ENCODE data around the gene SFXN2. TPM values are rescaled to one million over a fixed set of nuclear protein-coding genes. Genes with fewer than 3 reads are reported as not detected.

The SFXN2 gene
- total and polyA plus RNA-seq, 4 experiments from 2014 or later: 9.5 to 21.7 (median 15.8) TPM

GRCh38 chr10:102675666-102676533 is 38.5 kb upstream of the SFXN2 start:
- intact Hi-C loops (cut with micrococcal nuclease): no loop called here
- H3K27me3 Mint-ChIP-seq: no peaks in the 10 kb centered on the region
- Histone ChIP-seq H3K27ac (ENCODE audit: low read depth, low read length) (peak overlapping the region; percentile 57), H3K4me3 (ENCODE audit: low read length in 2 of 2) (no peak overlapping the region), H3K36me3 (ENCODE audit: insufficient read depth, low read length) (no peaks in the 10 kb centered on the region), H3K27me3 (ENCODE audit: insufficient read depth, low read length) (no peaks in the 10 kb centered on the region), H3K9me3 (ENCODE audit: control insufficient read depth in 1 of 2, low read length in 2 of 2) (no peaks in the 10 kb centered on the region), H3K4me1 (ENCODE audit: insufficient read depth, low read length) (peaks cover 46% of the 10 kb centered on the region)
- H3K9me3 Mint-ChIP-seq: peaks cover 0 to 2% (median 0%) of the 10 kb centered on the region in 8 donors
- peak overlapping the region; percentile 86 to 98 (median 94) for H3K27ac Mint-ChIP-seq
- ChIA-PET CTCF (ENCODE audit: partially characterized antibody) (interaction anchor here (0.7 to 4.2 kb wide), 12 partner anchors 11 to 173 kb away, joined by 3 to 44 read pairs (median 3); partner anchors contain the start of genes ACTR1A, ARL3, SFXN2 and TRIM8), POLR2A (ENCODE audit: partially characterized antibody) (interaction anchor here (0.7 to 13.6 kb wide), 6 partner anchors 14 to 67 kb away, joined by 3 to 431 read pairs (median 18); partner anchors contain the start of genes ARL3, SFXN2 and TRIM8)
- H3K4me1 Mint-ChIP-seq: peaks cover 29 to 59% (median 45%) of the 10 kb centered on the region in 4 donors
- no peak for DNase-seq
- H3K36me3 Mint-ChIP-seq: no peaks in the 10 kb centered on the region
- peak overlapping the region in 6 of 8 donors; percentile 21 to 92 (median 60) for H3K4me3 Mint-ChIP-seq

GRCh38 chr10:102676534-102677315 is 37.7 kb upstream of the SFXN2 start:
- H3K9me3 ChIP-seq (ENCODE audit: control insufficient read depth in 1 of 2, low read length in 2 of 2): no peaks in the 10 kb centered on the region
- H3K4me1 Mint-ChIP-seq: peaks cover 29 to 63% (median 48%) of the 10 kb centered on the region in 4 donors
- H3K27ac Mint-ChIP-seq: peak overlapping the region in 6 of 7 donors; percentile 22 to 98 (median 63)
- no peaks in the 10 kb centered on the region for H3K36me3 Mint-ChIP-seq
- intact Hi-C loops (cut with micrococcal nuclease): no loop called here
- H3K9me3 Mint-ChIP-seq: peaks cover 0 to 2% (median 0%) of the 10 kb centered on the region in 8 donors
- ChIA-PET POLR2A (ENCODE audit: partially characterized antibody) (interaction anchor here (1.0 to 13.6 kb wide), 4 partner anchors 22 to 66 kb away, joined by 3 to 431 read pairs (median 40); partner anchors contain the start of genes ARL3, SFXN2 and TRIM8), CTCF (ENCODE audit: partially characterized antibody) (interaction anchor here (0.7 to 4.2 kb wide), 10 partner anchors 14 to 809 kb away, joined by 3 to 44 read pairs (median 3); partner anchors contain the start of genes ARL3, SFXN2, TRIM8 and WBP1L)
- no peaks in the 10 kb centered on the region for H3K27me3 Mint-ChIP-seq
- H3K27ac ChIP-seq (ENCODE audit: low read depth, low read length): no peak overlapping the region
- no peaks in the 10 kb centered on the region for H3K36me3 ChIP-seq (ENCODE audit: insufficient read depth, low read length)
- no peaks in the 10 kb centered on the region for H3K27me3 ChIP-seq (ENCODE audit: insufficient read depth, low read length)
- no peak overlapping the region for H3K4me3 ChIP-seq (ENCODE audit: low read length in 2 of 2)
- DNase-seq: no peak
- H3K4me1 ChIP-seq (ENCODE audit: insufficient read depth, low read length): peaks cover 48% of the 10 kb centered on the region
- H3K4me3 Mint-ChIP-seq: peak overlapping the region in 2 of 8 donors; percentile 29 to 31

GRCh38 chr10:102677331-102678067 is 36.9 kb upstream of the SFXN2 start:
- H3K9me3 ChIP-seq (ENCODE audit: control insufficient read depth in 1 of 2, low read length in 2 of 2): no peaks in the 10 kb centered on the region
- peaks cover 0 to 2% (median 0%) of the 10 kb centered on the region in 8 donors for H3K9me3 Mint-ChIP-seq
- intact Hi-C loops (cut with micrococcal nuclease): no loop called here
- no peak overlapping the region for H3K4me3 Mint-ChIP-seq
- no peak for DNase-seq
- H3K4me1 Mint-ChIP-seq: peaks cover 31 to 70% (median 55%) of the 10 kb centered on the region in 4 donors
- H3K36me3 ChIP-seq (ENCODE audit: insufficient read depth, low read length): no peaks in the 10 kb centered on the region
- ChIA-PET CTCF (ENCODE audit: partially characterized antibody) (interaction anchor here (0.9 to 4.2 kb wide), 9 partner anchors 7 to 808 kb away, joined by 3 to 44 read pairs (median 4); partner anchors contain the start of gene TRIM8), POLR2A (ENCODE audit: partially characterized antibody) (interaction anchor here (1.0 to 13.6 kb wide), 3 partner anchors 23 to 66 kb away, joined by 3 to 431 read pairs (median 48); partner anchors contain the start of genes ARL3, SFXN2 and TRIM8)
- H3K27me3 Mint-ChIP-seq: no peaks in the 10 kb centered on the region
- H3K36me3 Mint-ChIP-seq: no peaks in the 10 kb centered on the region
- no peaks in the 10 kb centered on the region for H3K27me3 ChIP-seq (ENCODE audit: insufficient read depth, low read length)
- peaks cover 54% of the 10 kb centered on the region for H3K4me1 ChIP-seq (ENCODE audit: insufficient read depth, low read length)
- no peak overlapping the region for H3K4me3 ChIP-seq (ENCODE audit: low read length in 2 of 2)
- H3K27ac Mint-ChIP-seq: peak overlapping the region in 5 of 7 donors; percentile 48 to 82 (median 74)
- H3K27ac ChIP-seq (ENCODE audit: low read depth, low read length): no peak overlapping the region

- Histone ChIP-seq H3K27me3 (ENCODE audit: insufficient read depth, low read length) (no peaks in the 10 kb centered on the region), H3K4me3 (ENCODE audit: low read length in 2 of 2) (no peak overlapping the region), H3K9me3 (ENCODE audit: control insufficient read depth in 1 of 2, low read length in 2 of 2) (no peaks in the 10 kb centered on the region), H3K36me3 (ENCODE audit: insufficient read depth, low read length) (no peaks in the 10 kb centered on the region), H3K4me1 (ENCODE audit: insufficient read depth, low read length) (peaks cover 49% of the 10 kb centered on the region), H3K27ac (ENCODE audit: low read depth, low read length) (no peak overlapping the region)
- DNase-seq: no peak
- Mint-ChIP-seq H3K4me1 (peaks cover 29 to 65% (median 53%) of the 10 kb centered on the region in 4 donors), H3K36me3 (no peaks in the 10 kb centered on the region), H3K27ac (peak overlapping the region in 4 of 7 donors; percentile 33 to 81 (median 56)), H3K27me3 (no peaks in the 10 kb centered on the region), H3K9me3 (peaks cover 0 to 2% (median 0%) of the 10 kb centered on the region in 8 donors), H3K4me3 (no peak overlapping the region)
- intact Hi-C loops (cut with micrococcal nuclease): no loop called here
- CTCF ChIA-PET (ENCODE audit: partially characterized antibody): interaction anchor here (0.9 to 3.7 kb wide), 6 partner anchors 8 to 95 kb away, joined by 3 to 15 read pairs (median 4); no protein-coding TSS in a partner anchor
- POLR2A ChIA-PET (ENCODE audit: partially characterized antibody): interaction anchor here (1.1 to 13.6 kb wide), 2 partner anchors 24 to 36 kb away, joined by 3 to 431 read pairs; partner anchors contain the start of genes ARL3, SFXN2 and TRIM8
Measured at GRCh38 chr10:102678068-102678400, 36.4 kb upstream of the SFXN2 start.

- Histone ChIP-seq H3K27ac (ENCODE audit: low read depth, low read length) (no peak overlapping the region), H3K9me3 (ENCODE audit: control insufficient read depth in 1 of 2, low read length in 2 of 2) (no peaks in the 10 kb centered on the region), H3K4me3 (ENCODE audit: low read length in 2 of 2) (no peak overlapping the region), H3K27me3 (ENCODE audit: insufficient read depth, low read length) (no peaks in the 10 kb centered on the region), H3K4me1 (ENCODE audit: insufficient read depth, low read length) (peaks cover 41% of the 10 kb centered on the region), H3K36me3 (ENCODE audit: insufficient read depth, low read length) (no peaks in the 10 kb centered on the region)
- Mint-ChIP-seq H3K4me1 (peaks cover 23 to 57% (median 46%) of the 10 kb centered on the region in 4 donors), H3K27me3 (no peaks in the 10 kb centered on the region), H3K9me3 (peaks cover 0 to under 1% (median 0%) of the 10 kb centered on the region in 8 donors), H3K27ac (peak overlapping the region in 5 of 7 donors; percentile 25 to 83 (median 64)), H3K4me3 (no peak overlapping the region), H3K36me3 (peaks cover 0 to 2% of the 10 kb centered on the region in 2 donors)
- intact Hi-C loops (cut with micrococcal nuclease): no loop called here
- POLR2A ChIA-PET (ENCODE audit: partially characterized antibody): interaction anchor here (0.8 to 13.6 kb wide), 3 partner anchors 24 to 44 kb away, joined by 3 to 431 read pairs (median 3); partner anchors contain the start of genes ARL3, SFXN2 and TRIM8
- CTCF ChIA-PET (ENCODE audit: partially characterized antibody): interaction anchor here (0.6 to 3.7 kb wide), 5 partner anchors 9 to 96 kb away, joined by 3 to 15 read pairs (median 4); no protein-coding TSS in a partner anchor
- DNase-seq: no peak
Measured at GRCh38 chr10:102678842-102679289, 35.6 kb upstream of the SFXN2 start.

- Histone ChIP-seq H3K36me3 (ENCODE audit: insufficient read depth, low read length) (no peaks in the 10 kb centered on the region), H3K4me3 (ENCODE audit: low read length in 2 of 2) (no peak overlapping the region), H3K27me3 (ENCODE audit: insufficient read depth, low read length) (no peaks in the 10 kb centered on the region), H3K27ac (ENCODE audit: low read depth, low read length) (no peak overlapping the region), H3K9me3 (ENCODE audit: control insufficient read depth in 1 of 2, low read length in 2 of 2) (no peaks in the 10 kb centered on the region), H3K4me1 (ENCODE audit: insufficient read depth, low read length) (peaks cover 33% of the 10 kb centered on the region)
- H3K4me3 Mint-ChIP-seq: no peak overlapping the region
- POLR2A ChIA-PET (ENCODE audit: partially characterized antibody): interaction anchor here (0.8 to 13.6 kb wide), 2 partner anchors 25 to 44 kb away, joined by 3 to 431 read pairs; partner anchors contain the start of gene TRIM8
- peak overlapping the region in 1 of 7 donors; percentile 47 for H3K27ac Mint-ChIP-seq
- H3K27me3 Mint-ChIP-seq: no peaks in the 10 kb centered on the region
- intact Hi-C loops (cut with micrococcal nuclease): no loop called here
- H3K4me1 Mint-ChIP-seq: peaks cover 18 to 50% (median 41%) of the 10 kb centered on the region in 4 donors
- DNase-seq: no peak
- H3K9me3 Mint-ChIP-seq: no peaks in the 10 kb centered on the region
- CTCF ChIA-PET (ENCODE audit: partially characterized antibody): interaction anchor here (0.6 to 3.7 kb wide), 5 partner anchors 9 to 126 kb away, joined by 3 to 15 read pairs (median 4); no protein-coding TSS in a partner anchor
- H3K36me3 Mint-ChIP-seq: peaks cover 0 to 2% of the 10 kb centered on the region in 2 donors
Measured at GRCh38 chr10:102679596-102679995, 34.8 kb upstream of the SFXN2 start.
